GM12878 (cell line): ENCODE data around the gene KDM4D. TPM values are rescaled to one million over a fixed set of nuclear protein-coding genes. Genes with fewer than 3 reads are reported as not detected.

ENCODE experiments used
- ATAC-seq: fragments of 200-7000 bp; cut with Tn5 transposase; 3 replicates; pipeline ENCODE4 v1.9.1; 2020; ENCODE audit warnings: mild to moderate bottlenecking, moderate library complexity
- BruUV-seq: library from RNA; stranded (reverse); fragments of 400-500 nt; replicated peaks from 2 replicates; lab custom pipeline; 2021; lab: Mats Ljungman, UMichigan
- CTCF ChIA-PET: fragments of 300-600 bp; sonication (Branson Sonifier 250); formaldehyde crosslinking; extraction: SDS; loops from one replicate; lab custom pipeline; 2021; ENCODE audit warnings: inconsistent platforms; lab: Yijun Ruan, JAX
- POLR2A ChIA-PET: fragments of 350-600 bp; formaldehyde crosslinking; extraction: SDS; loops from one replicate; lab custom pipeline; 2021; ENCODE audit warnings: inconsistent platforms; lab: Charles Lee
- RAD21 ChIA-PET: fragments of 300-600 bp; sonication (Branson Sonifier 250); formaldehyde crosslinking; loops from one replicate; lab custom pipeline; 2023; ENCODE audit warnings: antibody characterized with exemption; ENCODE audit not compliant: unreplicated experiment; lab: Charles Lee
- SMC1A ChIA-PET: fragments of 300-600 bp; sonication (Branson Sonifier 250); formaldehyde crosslinking; loops from one replicate; lab custom pipeline; 2023; ENCODE audit not compliant: unreplicated experiment, uncharacterized antibody; lab: Charles Lee
- DNase-seq: peaks from one replicate; pipeline ENCODE4 v3.0.0-alpha.2; 2011; ENCODE audit warnings: low read depth, low spot score
- FAIRE-seq: peaks from 3 replicates; lab custom pipeline; 2011; peaks lifted over from hg19 to GRCh38; lab: Jason Lieb, UNC
- H2AFZ ChIP-seq: 2 replicates; pipeline ENCODE4 v1.6.0; 2011; ENCODE audit warnings: low read depth, low read length, control low read depth; ENCODE audit not compliant: control insufficient read depth
- H3K27ac ChIP-seq: 2 replicates; pipeline ENCODE4 v1.5.1; 2011; ENCODE audit warnings: control low read depth; ENCODE audit not compliant: control insufficient read depth, insufficient read depth
- H3K27me3 ChIP-seq, 2 experiments: replicated peaks in 1 of 2; 2 replicates each; pipeline versions ENCODE4 v1.6.0 to v1.6.1; 2011; ENCODE audit warnings: low read length in 1 of 2; ENCODE audit not compliant: control insufficient read depth in 2 of 2, insufficient read depth in 2 of 2
- H3K36me3 ChIP-seq, 2 experiments: 2 replicates each; pipeline ENCODE4 v1.5.1; 2011; ENCODE audit warnings: low read length in 1 of 2; ENCODE audit not compliant: control insufficient read depth in 2 of 2, insufficient read depth in 2 of 2
- H3K4me1 ChIP-seq: 2 replicates; pipeline ENCODE4 v1.6.1; 2011; ENCODE audit warnings: mild to moderate bottlenecking, low read length, moderate library complexity, mixed read lengths; ENCODE audit not compliant: control insufficient read depth, insufficient read depth
- H3K4me2 ChIP-seq: 2 replicates; pipeline ENCODE4 v1.6.0; 2011; ENCODE audit warnings: control low read depth; ENCODE audit not compliant: control insufficient read depth, insufficient read depth
- H3K4me3 ChIP-seq: fragments of 200-600 bp; sonication (generic); 2 replicates; pipeline ENCODE4 v1.5.1; 2016
- H3K79me2 ChIP-seq: 2 replicates; pipeline ENCODE4 v1.6.0; 2011; ENCODE audit warnings: low read length; ENCODE audit not compliant: control insufficient read depth, insufficient read depth
- H3K9ac ChIP-seq: 2 replicates; pipeline ENCODE4 v1.8.0; 2011; ENCODE audit warnings: low read length, control low read depth, mixed read lengths; ENCODE audit not compliant: control insufficient read depth, insufficient read depth
- H3K9me3 ChIP-seq: replicated peaks from 3 replicates; pipeline ENCODE4 v1.5.1; 2011; ENCODE audit warnings: mild to moderate bottlenecking, low read length; ENCODE audit not compliant: control insufficient read depth, insufficient read depth
- H4K20me1 ChIP-seq: 2 replicates; pipeline ENCODE4 v1.6.0; 2011; ENCODE audit not compliant: control insufficient read depth, insufficient read depth
- BCLAF1 ChIP-seq: fragments of 450-650 bp; IDR thresholded peaks from 2 replicates; pipeline ENCODE4 v1.6.1; 2017; ENCODE audit warnings: antibody characterized with exemption, mild to moderate bottlenecking, moderate library complexity
- CEBPZ ChIP-seq: fragments of 150-350 bp; IDR thresholded peaks from 2 replicates; pipeline ENCODE4 v1.6.1; 2016; ENCODE audit warnings: low read depth, low read length
- TCF3 ChIP-seq: IDR thresholded peaks from 2 replicates; pipeline ENCODE4 v1.6.1; 2012; ENCODE audit warnings: low read depth, mild to moderate bottlenecking, low read length, borderline replicate concordance; ENCODE audit not compliant: insufficient read depth
- ZBTB4 ChIP-seq: fragments of 450-650 bp; formaldehyde crosslinking; IDR thresholded peaks from 2 replicates; pipeline ENCODE4 v1.4.0; 2022; ENCODE audit warnings: mild to moderate bottlenecking, moderate library complexity
- ZSCAN29 ChIP-seq: fragments of 450-650 bp; IDR thresholded peaks from 2 replicates; pipeline ENCODE4 v1.6.1; 2017; ENCODE audit warnings: mild to moderate bottlenecking, moderate library complexity
- WGBS: methylation state at CpG from one replicate; pipeline ENCODE4 v1.1.6; 2016; ENCODE audit warnings: low lambda C conversion rate; ENCODE audit not compliant: insufficient replicate concordance, insufficient coverage; ENCODE audit errors: missing lambda C conversion rate; 5-methylcytosine and 5-hydroxymethylcytosine counted together
- in situ Hi-C: fragments of 300-500 bp; cut with MboI; formaldehyde crosslinking; loops from 9 replicates; pipeline ENCODE4 v1.14.3; 2018; ENCODE audit warnings: mixed read lengths
- intact Hi-C: fragments of 100-400 bp; cut with micrococcal nuclease; formaldehyde crosslinking; loops from one replicate; pipeline ENCODE4 v1.14.2; 2022; ENCODE audit not compliant: unreplicated experiment
- polyA plus RNA-seq, 11 experiments: library from polyadenylated mRNA; depleted of rRNA in 4 of 11; unstranded in 6 of 11; stranded (reverse) in 5 of 11; fragments of >200 nt; fragmentation: Nextera tagmentation in 4 of 11; fragmentation: Illumina TruSeq in 1 of 11; extraction: Ambion mirVana in 4 of 11; extraction: Trizol in 1 of 11; gene quantifications; 1 replicate in 1 of 11; 2 replicates in 10 of 11; pipeline versions ENCODE4 v1.2.1 to v1.2.3, GENCODE V29; 2011 to 2016; ENCODE audit warnings: inconsistent platforms in 2 of 11, missing spikeins in 2 of 11, low read depth in 1 of 11
- total RNA-seq, 4 experiments: library from RNA; depleted of rRNA in 3 of 4; stranded (reverse); fragments of >200 nt in 3 of 4; fragmentation: Illumina TruSeq in 1 of 4; extraction: Trizol in 1 of 4; gene quantifications; 2 replicates each; pipeline versions ENCODE4 v1.2.1 to v1.2.3, GENCODE V29; 2013 to 2021

The KDM4D gene
- total and polyA plus RNA-seq, 10 of the 15 experiments (the other 5 are each of a cell fraction or from before 2014, with no cell fraction given) = 0.63 to 2.6 (median 1.3) TPM

GRCh38 chr11:95005642-95006041, 32.1 kb downstream of the KDM4D start:
- Histone ChIP-seq H3K27me3 (no peaks in the 10 kb centered on the region; a peak in 1 of 4 replicates), H3K79me2 (no peaks in the 10 kb centered on the region), H4K20me1 (no peaks in the 10 kb centered on the region), H3K36me3 (no peaks in the 10 kb centered on the region), H3K4me2 (no peak overlapping the region), H3K27ac (no peak overlapping the region), H3K9ac (no peak overlapping the region), H3K9me3 (no peaks in the 10 kb centered on the region), H3K4me1 (no peaks in the 10 kb centered on the region), H3K4me3 (no peak overlapping the region), H2AFZ (no peak overlapping the region)
- SMC1A ChIA-PET = interaction anchor here (0.6 kb wide), 1 partner anchor 714 kb away, joined by 3 read pairs; no protein-coding TSS in a partner anchor
- TF ChIP-seq CEBPZ (no peak), ZSCAN29 (no peak), BCLAF1 (no peak), ZBTB4 (no peak), TCF3 (no peak)
- in situ Hi-C loops (no loop called here), intact Hi-C loops (no loop called here)
- no TSS peak for BruUV-seq
- POLR2A ChIA-PET = interaction anchor here (0.6 kb wide), 1 partner anchor 29 kb away, joined by 3 read pairs; no protein-coding TSS in a partner anchor
- ATAC-seq (no peak), FAIRE-seq (no peak), DNase-seq (no peak)
- RAD21 ChIA-PET = no interaction called here
- CTCF ChIA-PET = no interaction called here
- 0% methylated on average over 1 of the region's 1 CpG for whole genome bisulfite sequencing
